CD4-positive, alpha-beta T cell treated with Interleukin-21 for 1 hour (primary cell): ENCODE data around the gene CLCA4.

Source experiments
- DNase-seq: peaks from one replicate; pipeline ENCODE4 v3.0.0-alpha.2; 2020

The CLCA4 gene, protein sequence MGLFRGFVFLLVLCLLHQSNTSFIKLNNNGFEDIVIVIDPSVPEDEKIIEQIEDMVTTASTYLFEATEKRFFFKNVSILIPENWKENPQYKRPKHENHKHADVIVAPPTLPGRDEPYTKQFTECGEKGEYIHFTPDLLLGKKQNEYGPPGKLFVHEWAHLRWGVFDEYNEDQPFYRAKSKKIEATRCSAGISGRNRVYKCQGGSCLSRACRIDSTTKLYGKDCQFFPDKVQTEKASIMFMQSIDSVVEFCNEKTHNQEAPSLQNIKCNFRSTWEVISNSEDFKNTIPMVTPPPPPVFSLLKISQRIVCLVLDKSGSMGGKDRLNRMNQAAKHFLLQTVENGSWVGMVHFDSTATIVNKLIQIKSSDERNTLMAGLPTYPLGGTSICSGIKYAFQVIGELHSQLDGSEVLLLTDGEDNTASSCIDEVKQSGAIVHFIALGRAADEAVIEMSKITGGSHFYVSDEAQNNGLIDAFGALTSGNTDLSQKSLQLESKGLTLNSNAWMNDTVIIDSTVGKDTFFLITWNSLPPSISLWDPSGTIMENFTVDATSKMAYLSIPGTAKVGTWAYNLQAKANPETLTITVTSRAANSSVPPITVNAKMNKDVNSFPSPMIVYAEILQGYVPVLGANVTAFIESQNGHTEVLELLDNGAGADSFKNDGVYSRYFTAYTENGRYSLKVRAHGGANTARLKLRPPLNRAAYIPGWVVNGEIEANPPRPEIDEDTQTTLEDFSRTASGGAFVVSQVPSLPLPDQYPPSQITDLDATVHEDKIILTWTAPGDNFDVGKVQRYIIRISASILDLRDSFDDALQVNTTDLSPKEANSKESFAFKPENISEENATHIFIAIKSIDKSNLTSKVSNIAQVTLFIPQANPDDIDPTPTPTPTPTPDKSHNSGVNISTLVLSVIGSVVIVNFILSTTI

DNA sequence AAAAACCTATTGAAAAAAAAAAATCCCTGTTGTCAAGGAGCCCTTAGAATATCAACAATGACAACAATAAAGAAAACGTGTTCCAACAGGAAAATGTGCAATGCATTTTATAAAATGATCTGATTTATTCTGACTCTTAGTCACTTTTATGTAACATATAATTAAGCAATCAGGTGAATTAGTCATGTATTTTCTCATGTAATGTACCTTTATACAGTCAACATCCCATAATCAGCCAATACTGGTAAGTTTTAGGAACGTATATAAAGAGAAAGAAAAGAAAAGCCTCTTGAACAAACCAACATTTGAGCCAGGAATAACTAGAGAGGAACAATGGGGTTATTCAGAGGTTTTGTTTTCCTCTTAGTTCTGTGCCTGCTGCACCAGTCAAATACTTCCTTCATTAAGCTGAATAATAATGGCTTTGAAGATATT, at the start of gene CLCA4:
TSS of gene CLCA4 (plus strand) at position 292 of the 435 bp plus-strand sequence. CDS start at position 334, 42 bp downstream.
- no peak for DNase-seq

DNA sequence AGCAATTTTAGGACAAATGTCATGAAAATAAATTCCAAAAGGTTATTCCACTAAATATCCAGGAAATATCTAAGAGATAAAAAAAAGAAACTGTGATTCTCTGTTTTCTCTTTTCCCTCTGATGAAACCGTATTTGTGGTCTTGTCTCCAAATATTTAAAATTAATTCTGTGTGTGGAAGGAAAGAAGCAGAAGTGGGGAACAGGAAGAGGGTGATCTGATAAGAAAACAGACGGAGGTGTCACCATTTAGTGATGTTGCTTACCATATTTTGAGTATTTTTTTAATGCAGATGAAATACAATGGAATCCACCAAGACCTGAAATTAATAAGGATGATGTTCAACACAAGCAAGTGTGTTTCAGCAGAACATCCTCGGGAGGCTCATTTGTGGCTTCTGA, 48.6 kb upstream of the CLCA4 start:
- no peak for DNase-seq

DNA sequence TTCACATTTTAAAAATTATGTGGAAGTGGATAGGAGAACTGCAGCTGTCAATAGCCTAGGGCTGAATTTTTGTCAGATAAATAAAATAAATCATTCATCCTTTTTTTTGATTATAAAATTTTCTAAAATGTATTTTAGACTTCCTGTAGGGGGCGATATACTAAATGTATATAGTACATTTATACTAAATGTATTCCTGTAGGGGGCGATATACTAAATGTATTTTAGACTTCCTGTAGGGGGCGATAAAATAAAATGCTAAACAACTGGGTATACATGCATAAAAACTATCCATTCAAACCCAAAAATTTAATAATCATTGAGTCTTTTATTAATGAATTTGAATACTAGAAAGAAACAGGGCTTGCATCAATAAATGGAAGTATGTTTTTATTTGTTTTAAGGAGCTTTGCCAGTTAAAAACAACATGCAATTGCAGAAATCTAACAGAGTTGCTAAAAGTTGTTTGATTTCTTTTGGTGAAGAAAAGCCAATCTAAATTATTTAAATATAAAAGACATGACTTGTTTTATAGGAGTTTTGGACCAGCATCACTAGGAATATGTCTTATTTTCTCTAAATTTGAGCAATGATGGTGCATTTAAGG, 46.8 kb upstream of the CLCA4 start:
- DNase-seq = peak; percentile 74

DNA sequence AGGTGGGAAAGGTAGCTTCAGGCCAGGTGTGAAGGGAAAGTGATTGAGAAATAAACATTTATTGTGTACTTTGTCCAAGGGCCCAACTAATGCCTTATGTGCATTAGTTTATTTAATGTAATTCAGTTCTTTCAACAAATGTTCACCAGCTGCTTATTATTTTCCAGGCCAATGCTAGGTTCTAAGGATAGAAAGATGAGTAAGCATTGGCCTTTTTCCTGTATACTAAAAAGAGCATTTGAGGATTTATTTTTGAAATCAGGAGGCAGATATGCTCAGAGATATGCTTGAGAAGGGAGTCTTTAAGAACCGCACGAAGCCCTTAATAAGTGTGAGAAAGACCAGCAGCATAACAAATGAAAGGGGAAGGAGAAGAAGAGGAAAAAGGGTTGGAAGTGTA, 46.2 kb upstream of the CLCA4 start:
- no peak for DNase-seq

DNA sequence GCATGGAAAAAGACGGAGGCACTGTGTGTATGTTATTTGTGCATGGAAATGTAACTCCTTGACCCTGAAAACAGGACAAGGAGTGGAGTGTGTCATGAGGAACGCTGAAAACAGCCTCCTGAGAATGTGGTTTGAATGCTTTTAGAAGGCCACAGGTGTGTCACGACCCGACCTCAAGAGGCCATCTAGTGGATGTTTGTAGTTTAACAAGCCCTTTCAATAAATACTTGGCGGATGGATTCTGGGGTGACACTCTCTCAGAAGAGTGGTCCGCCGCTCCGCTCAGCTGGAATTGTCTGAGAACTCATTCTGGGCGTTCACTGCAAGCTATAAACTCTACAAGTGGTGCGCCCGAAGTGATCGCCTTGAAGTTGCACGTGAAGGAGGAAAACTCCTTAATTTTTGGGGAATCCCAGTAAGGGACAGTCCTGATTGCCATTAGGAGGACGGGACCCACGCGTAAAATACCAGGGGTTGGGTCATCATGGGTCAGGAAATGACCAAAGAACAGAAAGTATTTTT, 44.7 kb upstream of the CLCA4 start:
- peak; percentile 74 for DNase-seq

DNA sequence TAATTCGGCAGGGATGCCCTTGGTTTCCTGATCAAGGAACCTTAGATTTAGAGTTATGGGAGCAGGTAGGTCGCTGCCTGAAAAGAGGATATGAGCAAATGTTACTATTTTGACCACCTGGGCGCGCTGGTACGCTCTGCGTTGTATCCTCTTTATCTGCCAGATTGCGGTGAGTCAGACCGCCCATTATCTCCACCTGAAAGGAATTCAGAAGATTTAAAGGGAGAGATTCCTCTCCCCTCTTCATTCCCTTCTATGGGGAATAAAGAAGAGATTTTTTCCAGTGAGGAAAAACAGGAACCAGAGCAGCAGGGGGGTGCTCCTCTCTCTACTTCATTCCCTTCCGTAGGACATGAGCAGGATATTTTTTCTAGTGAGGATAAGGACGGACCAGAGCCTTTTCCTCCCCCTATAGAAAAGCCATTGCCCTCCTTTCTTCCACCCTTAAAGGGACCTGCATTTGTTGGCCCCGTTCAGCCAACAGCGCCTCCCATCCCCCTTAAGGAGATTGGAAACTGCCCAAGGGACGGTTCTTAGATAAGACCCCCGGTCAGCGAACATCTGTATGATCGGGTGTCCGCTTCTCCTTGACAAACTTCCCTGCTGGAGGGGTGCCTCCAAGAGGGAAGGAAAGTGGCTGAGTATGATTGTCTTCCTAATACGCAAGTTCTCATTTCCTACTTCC, 44.0 kb upstream of the CLCA4 start:
- DNase-seq = peak; percentile 31

DNA sequence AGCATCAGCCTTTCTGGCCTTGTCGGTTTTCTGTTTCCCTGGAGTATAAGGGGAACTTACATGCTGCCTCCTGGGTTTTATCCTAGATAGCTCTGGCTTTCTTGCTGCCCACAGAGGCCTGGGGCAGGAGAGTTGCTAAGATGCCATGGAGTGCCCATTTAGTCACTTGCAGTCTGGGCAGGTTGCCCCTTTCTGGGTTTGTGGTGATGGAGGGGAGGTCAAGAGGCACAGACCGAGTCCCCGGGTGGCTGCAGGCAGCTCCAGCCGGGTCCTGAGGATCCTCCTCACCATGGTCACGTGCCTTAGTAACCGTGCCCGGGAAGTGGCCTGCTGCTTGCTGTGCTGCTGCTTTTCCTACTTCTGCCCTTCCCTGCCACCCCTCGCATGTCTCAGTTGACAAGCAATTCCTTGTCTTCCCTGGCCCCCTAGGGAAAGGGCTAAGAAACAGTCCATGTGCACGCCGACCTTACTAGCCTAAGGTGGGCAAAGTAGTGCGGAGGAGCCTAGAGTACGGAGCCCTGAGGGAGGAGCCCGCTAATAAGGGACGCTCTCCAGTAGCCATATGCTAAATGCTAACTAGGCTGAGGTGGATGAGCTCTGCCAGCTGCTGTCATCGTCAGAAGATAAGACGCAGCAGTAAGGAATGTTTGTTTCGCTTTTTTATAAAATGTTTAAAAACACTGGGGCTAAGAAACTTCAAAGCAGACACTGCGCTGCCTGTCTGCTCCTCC, 43.3 kb upstream of the CLCA4 start:
- no peak for DNase-seq

DNA sequence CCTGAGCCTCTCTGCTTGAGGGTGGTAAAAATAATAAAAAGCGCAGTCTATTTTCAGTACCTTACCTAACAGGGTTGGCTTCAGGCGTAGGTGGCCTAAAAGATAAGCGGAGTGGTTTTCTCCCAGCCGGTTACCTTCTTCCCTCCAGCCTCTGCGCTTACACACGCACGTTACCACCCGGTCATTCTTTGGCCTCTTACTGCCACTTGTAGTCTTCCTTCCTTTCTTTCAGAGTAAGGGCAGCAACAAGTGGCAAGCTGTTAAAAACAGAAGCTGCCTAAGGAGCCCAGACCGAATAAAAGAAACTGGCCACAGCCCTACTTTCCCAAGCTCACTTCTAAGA, 42.8 kb upstream of the CLCA4 start:
- DNase-seq = no peak

DNA sequence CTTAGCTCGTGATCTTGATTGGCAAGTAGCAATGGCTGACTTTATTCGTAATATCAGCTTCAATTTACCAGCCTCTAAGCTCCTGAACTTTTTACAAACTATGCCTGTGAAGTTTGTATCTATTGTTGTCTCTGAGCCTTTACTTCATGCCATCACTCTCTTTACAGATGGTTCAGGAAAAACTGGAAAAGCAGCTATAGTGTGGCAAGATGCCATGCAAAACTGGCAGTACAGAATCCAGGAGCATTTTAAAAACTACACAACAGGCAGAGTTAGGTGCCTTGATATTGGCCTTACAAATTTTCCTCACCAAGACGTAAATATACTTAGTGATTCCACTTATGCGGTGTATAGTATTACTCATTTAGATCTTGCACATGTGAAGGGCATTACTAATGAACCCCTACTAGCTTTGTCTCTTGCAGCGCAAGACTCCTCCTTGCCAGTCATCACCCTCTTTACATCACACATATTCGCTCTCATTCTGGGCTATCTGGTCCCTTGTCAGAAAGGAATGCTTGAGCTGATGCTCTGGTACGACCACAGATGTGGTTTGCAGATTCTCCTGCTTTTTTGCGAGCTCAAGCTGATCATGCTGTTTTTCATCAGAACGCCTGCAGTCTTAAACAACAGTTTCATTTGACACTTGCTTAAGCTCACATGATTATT, 41.8 kb upstream of the CLCA4 start:
- no peak for DNase-seq

DNA sequence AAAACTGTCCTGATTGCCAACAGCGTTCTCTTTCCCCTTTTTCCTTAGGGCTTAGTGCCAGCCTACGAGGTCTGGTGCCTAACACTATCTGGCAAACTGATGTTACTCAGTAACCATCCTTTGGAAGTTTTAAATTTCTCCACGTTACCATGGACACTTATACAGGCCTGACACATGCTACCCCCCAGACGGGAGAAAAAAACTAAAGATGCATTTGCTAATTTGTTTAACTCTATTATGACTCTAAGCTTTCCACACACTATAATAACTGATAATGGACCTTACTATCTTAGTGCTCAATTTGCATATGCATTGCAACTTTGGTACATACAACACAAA, 41.3 kb upstream of the CLCA4 start:
- no peak for DNase-seq

DNA sequence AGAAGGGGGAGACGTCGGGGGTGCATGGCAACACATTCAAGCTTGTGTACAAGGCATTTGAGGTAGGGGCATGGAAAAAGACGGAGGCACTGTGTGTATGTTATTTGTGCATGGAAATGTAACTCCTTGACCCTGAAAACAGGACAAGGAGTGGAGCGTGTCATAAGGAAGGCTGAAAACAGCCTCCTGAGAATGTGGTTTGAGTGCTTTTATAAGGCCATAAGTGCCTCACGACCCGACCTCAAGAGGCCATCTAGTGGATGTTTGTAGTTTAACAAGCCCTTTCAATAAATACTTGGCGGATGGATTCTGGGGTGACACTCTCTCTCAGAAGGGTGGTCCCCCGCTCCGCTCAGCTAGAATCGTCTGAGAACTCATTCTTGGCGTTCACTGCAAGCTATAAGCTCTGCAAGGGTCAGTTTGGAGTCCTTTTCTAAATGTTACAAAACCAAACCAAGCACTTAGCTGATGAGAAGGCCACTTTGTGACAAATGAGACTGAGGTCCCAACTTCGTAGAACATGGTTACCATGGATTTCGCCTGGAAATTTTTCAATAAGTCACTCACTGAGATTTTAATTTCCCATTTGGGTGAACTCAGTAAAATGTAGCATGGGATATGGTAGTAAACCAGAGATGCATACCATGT, 38.8 kb upstream of the CLCA4 start:
- DNase-seq = peak; percentile 38

DNA sequence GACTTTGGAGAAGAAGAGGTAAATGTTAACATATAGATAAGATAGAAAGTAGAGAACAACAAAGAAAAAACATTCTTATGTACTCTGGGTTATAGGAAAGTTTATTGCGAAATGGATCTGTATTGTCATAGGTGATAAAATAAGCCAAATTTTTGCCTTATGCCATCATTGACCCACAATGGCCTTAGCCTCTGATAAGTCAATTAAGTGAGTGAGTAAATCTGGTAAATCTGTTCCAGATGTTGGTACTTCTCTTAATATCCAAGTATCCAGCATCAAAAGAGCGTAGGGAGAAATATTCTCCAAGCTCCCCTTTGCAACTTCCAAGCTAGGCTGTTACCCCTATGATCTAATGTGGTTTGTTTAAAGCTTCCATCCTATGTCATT, 38.3 kb upstream of the CLCA4 start:
- no peak for DNase-seq

DNA sequence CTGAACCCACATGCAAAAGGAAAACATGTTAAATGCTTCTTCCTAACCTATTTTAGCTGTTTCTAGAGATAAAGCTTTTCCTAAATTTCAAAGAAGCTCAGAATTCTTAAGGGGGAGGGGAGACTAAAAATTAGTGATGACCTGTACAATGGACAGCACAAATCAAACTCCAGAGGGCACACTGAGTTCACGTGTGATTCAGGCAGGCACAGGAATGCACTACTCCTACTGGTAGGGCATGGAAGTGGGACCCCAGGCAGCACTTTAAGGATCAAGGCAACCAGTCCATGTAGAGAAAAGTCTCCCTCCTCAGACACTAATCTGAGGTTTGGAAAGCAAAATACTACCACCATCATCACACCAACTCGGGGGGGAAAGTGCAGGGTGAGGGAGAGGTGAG, 31.3 kb upstream of the CLCA4 start:
- DNase-seq = no peak

DNA sequence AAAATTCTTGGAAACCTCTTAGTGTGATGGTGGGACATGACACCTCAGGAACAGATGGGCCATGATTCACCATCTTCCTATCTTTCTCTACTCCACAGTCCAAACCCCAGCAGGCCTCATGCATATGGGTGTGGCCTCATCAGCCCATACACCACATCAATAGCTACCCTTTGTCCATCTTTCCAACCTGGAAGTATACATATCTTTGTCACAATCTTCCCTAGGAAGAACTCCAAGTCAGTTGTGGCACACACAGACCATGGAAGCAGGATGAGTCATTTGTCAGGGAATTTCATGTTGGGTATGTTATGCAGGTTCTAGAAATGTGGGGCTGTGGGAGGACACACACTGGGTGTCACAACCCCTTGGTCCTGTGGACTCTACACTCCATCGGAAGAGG, 30.5 kb upstream of the CLCA4 start:
- no peak for DNase-seq

DNA sequence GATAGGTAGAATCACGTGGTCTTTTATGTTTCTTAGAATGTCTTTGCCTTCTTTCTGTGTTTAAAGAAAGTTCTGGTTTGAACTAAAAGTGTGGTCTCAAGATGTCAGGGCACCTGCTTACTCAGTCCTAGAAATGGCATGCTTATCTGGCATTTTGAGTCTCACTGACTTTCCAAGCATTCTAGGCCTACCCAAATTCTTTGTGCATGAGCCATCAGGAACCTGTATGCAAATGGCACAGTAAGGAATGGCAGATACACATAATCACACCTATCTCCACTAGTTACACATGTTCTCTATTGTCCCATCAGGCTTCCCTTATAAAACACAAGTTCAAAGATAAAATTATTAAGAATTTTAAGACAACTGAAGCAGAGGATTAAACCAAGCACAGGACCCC, 29.5 kb upstream of the CLCA4 start:
- DNase-seq = no peak

DNA sequence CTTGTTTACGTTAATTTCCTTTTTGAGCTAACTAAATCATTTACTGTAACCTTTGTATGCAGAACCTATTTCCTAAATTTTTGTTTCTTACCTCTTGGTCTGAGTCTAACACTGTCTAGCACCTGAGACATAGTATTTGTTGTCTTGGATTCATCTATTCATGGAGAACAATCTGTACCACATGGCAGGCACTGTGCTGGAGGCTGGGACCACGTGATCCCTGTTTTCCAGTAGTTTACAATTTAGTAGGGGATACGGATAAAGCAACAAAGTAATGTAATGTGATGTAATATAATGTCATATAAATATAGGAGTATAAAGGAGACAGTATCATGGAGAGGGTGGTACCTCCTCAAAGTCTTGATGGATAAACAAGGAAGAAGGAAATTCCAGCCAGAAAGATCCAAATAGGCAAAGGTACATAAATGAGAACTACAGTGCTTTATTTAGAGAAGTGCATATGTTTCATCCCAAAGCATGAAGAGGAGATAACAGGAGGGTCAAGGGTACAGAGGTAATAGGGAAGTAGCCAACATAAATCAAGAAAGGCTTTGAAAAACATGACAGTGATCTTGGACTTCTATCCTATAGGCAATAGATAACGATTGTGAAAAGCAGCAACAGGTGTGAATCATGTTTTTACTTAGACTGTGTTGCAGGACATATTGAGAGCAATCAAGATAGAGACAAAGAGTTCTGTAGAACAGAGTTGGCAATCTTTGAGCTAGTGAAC, 25.9 kb upstream of the CLCA4 start:
- DNase-seq = no peak

DNA sequence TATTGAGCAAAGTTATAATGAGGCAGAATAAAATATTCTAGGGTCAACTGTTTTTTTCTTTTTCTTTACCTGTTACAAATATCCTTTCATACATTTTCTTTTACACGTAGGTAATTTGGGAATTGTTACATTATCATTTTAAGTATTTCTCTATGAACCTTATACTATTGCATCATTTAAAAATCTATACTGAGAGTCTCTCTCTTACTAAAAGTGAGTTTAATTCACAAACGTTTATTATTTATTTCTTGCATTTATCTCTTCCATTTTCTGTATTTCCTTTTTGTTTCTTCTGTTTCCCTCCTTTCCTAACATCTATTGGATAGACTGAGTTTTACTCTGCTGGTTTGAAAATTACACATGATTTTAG, 25.4 kb upstream of the CLCA4 start:
- DNase-seq = no peak

DNA sequence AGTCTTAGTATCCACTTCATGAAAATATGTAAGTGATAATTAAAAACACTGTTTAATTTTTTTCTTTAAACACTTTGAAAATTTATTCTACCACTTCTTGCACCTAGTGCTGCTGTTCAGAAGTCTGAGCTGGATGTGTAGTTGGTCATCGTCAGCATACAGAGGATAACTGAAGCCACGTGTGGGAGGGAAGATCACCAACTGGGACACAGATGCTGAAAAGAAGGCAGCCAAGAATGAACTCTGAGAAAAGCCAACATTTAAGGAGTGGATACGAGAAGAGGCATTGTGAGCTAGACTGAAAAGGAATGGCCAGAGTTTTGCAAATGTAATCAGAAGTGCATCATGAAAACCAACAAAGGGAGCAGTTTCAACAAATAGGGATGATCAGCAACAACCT, 24.6 kb upstream of the CLCA4 start:
- no peak for DNase-seq

DNA sequence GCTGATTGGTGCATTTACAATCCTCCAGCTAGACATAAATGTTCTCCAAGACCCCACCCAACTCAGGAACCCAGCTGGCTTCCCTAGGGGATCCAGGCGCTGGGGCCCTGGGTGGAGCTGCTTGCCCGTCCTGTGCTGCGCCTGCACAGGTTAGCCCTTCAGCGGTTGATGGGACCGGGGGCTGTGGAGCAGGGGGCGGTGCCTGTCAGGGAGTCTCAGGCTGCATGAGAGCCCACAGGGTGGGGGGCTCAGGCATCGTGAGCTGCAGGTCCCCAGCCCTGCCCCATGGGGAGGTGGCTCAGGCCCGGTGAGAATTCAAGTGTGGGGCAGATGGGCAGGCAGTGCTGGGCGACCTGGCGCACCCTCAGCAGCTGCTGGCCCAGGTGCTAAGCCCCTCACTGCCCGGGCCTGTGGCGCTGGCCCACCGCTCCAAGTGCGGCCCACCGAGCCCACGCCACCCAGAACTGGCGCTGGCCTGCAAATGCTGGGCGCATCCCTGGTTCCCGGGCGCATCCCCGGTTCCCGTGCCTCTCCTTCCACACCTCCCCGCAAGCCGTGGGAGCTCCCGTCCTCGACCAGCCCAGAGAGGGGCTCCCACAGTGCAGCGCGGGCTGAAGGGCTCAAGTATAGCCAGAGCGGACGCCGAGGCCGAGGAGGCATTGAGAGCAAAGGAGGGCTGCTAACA, 23.1 kb upstream of the CLCA4 start:
- DNase-seq = no peak

DNA sequence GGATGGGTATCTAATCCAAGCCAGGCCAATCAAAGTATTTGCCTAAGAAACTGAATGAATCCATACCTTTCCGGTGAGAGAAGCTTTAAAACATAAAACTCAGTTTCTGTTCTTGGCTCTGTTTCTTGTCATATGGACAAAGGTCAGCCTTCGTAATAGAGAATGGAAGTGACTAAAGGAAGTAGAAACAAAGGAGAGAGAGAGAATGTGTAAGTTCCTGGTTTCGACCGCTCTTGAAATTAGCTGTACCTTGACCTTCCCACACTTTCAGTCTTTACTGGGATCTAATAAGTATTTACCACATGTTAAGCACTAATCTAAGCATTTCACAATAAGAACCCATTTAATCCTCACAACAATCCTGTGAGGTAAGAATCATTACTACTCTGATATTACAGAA, 19.6 kb upstream of the CLCA4 start:
- DNase-seq = no peak
